HG03196 (cell line): ENCODE results near the gene NAP1L2.
"Not testable (repeated sequence)": the region's sequence is repeated elsewhere in the genome, so short reads cannot be mapped to it uniquely, and the experiment has no call there.

Source experiments
- ATAC-seq: cut with Tn5 transposase; IDR thresholded peaks from one replicate; pipeline ENCODE4 v1.9.1; 2021; ENCODE audit not compliant: unreplicated experiment

NAP1L2 gene

GRCh38 chrX:73214426-73215094 is at the start of gene NAP1L2:
Gene NAP1L2 (minus strand): TSS chrX:73214851. CDS start chrX:73214492, 359 bp downstream.
- ATAC-seq = peak; percentile 93

- no peak for ATAC-seq
These were observed 48.3 kb upstream of the NAP1L2 start for GRCh38 chrX:73262991-73263390.

- ATAC-seq = no peak
These were observed 24.6 kb upstream of the NAP1L2 start for GRCh38 chrX:73239242-73239641.

- no peak for ATAC-seq
These were observed 3.0 kb upstream of the NAP1L2 start for GRCh38 chrX:73217621-73218020.

GRCh38 chrX:73215246-73215645 is 595 bp upstream of the NAP1L2 start:
- ATAC-seq = no peak

GRCh38 chrX:73213734-73214425 is 771 bp downstream of the NAP1L2 start:
- no peak for ATAC-seq

GRCh38 chrX:73206366-73206765 is 8.3 kb downstream of the NAP1L2 start:
- ATAC-seq = no peak

GRCh38 chrX:73182502-73183114 is 32.0 kb downstream of the NAP1L2 start:
- ATAC-seq = no peak

- not testable (repeated sequence) for ATAC-seq
These were observed 45.7 kb downstream of the NAP1L2 start for GRCh38 chrX:73168945-73169344.
